ENCODE results near the gene ZNF618.

The ZNF618 gene

GRCh38 chr9:113876151-113876992, at the start of gene ZNF618:
ZNF618 (plus strand) TSS chr9:113876309; CDS start chr9:113876381, 72 bp downstream.
- no peak for DNase-seq

GRCh38 chr9:113828221-113828620, 47.9 kb upstream of the ZNF618 start:
- DNase-seq, result no peak

DNA sequence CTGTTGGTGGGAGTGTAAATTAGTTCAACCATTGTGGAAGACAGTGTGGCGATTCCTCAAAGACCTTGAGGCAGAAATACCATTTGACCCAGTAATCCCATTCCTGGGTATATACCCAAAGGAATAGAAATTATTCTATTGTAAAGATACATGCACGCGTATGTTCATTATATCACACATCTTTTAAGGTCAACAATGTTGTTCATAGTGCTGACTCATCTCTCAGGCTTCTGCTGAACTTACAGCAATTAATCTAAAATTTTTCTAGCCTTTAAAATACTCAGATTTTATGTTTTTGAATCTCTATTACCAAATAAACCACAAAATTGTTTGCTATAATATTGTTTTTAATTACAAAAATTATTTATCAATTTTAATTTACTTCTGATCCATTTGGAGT, 38.8 kb upstream of the ZNF618 start:
- no peak for DNase-seq

DNA sequence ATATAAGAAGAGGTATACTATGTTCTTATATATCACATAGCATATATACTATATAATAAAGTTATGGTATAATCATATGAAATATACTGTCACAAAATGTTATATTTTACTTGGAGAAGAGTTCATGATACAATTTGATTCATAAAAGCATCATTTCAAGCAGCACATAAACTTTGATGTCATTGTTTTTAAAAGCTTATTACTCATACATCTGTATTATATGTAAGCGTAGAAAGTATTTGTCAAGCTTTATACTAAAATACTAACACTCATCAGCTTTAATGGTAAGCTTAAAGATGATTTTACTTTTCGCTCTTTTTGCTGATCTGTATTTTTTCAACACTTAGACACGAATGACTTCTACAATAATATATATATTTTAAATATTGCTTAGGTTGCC, 34.0 kb upstream of the ZNF618 start:
- no peak for DNase-seq

GRCh38 chr9:113844466-113844865, 31.6 kb upstream of the ZNF618 start:
- no peak for DNase-seq

GRCh38 chr9:113851359-113851758, 24.8 kb upstream of the ZNF618 start:
- no peak for DNase-seq

DNA sequence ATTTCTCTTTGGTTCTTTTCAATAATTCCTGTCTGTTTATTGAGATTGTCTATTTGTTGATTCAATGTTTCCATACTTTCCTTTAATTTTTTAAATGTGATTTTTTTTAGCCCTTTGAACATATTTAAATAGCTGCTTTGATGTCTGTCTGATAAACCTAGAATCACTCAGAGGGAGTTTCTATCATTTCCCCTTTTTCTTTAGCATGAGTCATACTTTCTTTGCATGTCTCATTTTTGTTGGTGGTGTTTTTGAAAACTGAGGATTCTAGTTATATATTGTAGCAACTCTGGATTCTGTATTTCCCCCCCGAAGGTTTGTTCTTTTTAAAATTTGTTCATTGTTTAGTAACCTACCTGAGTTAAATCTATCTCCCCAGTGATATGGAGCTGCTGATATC, 24.2 kb upstream of the ZNF618 start:
- no peak for DNase-seq

GRCh38 chr9:113853333-113853732, 22.8 kb upstream of the ZNF618 start:
- no peak for DNase-seq

GRCh38 chr9:113854310-113854709, 21.8 kb upstream of the ZNF618 start:
- DNase-seq, result no peak

DNA sequence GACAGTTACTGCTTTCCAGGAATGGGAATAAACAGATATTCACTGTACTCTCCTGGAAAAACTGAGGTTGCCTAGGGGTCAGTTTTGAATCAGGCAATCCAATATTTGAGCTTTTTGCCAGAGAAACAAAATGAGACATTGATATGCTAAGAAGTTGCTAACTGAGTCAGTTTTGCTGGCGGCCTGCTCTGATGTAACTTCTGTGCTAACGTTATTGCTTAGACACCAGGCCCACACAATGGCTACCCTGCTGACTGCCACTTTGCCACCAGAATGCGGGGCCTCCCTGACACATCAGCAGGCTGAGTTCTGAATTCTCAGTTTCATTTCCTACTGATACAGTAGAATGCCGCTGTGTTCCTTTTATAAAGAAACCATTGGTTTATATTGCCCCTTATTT, 18.2 kb upstream of the ZNF618 start:
- no peak for DNase-seq

GRCh38 chr9:113858282-113858681, 17.8 kb upstream of the ZNF618 start:
- no peak for DNase-seq

DNA sequence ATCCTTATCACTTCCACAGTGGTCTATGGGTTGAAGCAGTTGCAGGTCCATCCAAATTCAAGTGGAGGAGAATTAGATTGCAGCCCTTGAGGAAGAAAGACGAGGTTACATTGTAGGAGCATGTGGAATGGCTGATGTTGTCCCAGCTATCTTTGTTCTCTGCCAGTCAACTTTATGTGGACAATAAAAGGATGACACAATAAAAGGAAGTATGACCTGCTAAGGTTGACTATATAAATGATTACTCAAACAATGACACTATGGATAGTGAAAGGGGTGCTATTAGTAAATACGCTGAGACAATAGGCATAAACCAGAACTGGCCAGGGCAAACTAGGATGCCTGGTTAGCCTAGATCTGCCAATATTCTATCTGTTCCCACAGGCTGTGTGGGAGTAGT, 12.8 kb upstream of the ZNF618 start:
- no peak for DNase-seq

DNA sequence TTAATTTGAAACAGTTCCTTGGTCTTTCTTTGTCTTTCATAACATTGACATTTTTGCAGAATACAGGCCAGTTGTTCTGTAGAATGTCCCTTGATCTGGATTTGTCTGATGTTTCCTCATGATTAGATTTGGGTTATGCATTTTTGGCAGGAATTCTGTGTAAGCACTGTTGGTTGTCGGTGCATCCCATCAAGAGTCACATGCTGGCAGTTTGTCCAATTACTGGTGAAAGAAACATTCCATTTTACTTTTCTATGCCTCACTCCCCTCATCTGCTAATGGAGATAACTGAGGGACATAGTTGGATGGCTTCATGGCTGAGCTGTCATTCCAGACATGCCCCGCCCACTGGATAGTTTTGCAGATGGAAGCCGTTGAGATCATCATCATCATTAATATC, 7.6 kb upstream of the ZNF618 start:
- no peak for DNase-seq

DNA sequence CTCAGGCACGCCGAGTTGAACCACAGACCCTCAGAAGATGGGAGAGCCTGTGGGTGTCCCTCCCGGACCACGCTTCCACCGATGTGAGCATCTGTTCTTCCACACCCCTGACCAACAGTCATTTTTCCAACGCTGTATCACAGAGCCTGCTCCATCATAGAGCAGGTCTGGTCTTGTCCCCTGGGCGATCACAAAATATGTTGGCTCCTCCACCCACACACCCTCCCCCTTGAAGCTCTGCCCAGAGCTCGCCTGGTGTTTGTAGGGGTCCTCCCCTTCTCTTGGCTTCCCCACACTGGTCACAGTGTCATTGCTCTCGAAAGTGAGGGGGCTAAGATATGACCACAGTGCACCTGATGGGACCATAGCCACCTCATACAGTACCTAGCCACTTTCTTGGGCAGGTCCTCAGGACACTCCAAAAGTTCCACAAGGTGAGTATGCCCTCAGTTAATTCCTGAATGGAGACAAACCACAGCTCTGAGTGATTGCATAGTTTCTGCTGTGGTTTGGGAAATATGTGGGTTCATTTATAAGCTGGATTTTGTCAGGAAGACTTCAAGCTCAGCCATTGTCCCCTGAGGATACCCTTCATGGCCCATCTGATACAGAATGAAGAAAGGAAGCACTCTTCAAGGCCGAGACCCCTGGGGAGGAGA, 3.5 kb upstream of the ZNF618 start:
- DNase-seq, result no peak

GRCh38 chr9:113873446-113873845, 2.7 kb upstream of the ZNF618 start:
- no peak for DNase-seq

- no peak for DNase-seq
Observed at GRCh38 chr9:113873926-113874325, 2.2 kb upstream of the ZNF618 start.

DNA sequence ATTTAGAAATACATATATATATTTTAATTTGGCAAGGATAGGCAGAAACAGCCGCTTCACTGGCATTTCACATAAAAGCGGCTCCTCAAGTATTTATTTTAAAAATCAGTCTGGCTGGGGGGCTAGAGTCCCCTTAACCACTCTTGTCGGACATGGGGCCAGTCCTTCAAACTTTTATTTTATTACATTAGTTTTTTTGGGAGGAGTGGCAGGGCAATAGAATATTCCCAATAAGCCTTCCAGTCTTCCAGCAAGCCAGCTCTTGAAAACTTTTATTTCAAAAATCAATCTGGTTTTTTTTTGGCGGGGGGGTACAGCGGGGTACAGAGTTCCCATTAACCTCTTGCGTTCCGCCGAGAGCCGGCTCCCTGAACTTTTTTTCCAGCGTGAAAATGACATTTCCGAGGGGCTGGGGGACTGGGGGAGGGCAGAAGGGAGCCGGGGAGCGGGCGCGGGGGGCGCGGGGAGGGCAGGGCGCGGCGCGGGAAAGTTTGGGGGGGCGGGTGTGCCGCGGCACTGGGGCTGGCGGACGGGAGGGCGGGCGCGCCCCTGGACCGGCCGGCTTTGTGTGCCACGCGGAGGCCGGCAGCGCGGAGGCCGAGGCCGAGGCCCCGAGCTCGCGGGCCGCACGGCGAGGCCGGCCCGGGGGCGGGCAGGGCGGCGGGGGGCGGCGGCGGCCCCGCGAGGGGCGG, 504 bp upstream of the ZNF618 start:
- no peak for DNase-seq

GRCh38 chr9:113876993-113877368, 872 bp downstream of the ZNF618 start:
- no peak for DNase-seq

DNA sequence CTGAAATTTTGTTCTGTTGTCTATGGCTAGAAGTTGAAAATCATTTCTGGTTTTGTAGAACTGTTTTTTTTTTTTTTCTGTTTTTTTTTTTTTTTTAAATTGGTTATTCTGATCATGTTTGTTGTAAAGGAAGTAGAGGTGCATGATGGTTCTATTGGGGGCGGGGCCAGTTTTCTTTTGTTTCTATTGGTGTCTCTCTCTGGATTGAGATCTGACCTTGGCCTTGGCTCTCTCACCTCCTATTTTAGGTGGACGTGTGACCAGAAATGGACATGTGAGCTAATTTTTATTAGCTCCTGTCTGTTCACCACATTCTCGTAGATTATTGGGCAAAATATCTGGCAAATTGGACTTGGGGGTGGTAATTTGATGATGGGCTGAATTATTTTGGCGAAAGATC, 3.2 kb downstream of the ZNF618 start:
- DNase-seq, result no peak

DNA sequence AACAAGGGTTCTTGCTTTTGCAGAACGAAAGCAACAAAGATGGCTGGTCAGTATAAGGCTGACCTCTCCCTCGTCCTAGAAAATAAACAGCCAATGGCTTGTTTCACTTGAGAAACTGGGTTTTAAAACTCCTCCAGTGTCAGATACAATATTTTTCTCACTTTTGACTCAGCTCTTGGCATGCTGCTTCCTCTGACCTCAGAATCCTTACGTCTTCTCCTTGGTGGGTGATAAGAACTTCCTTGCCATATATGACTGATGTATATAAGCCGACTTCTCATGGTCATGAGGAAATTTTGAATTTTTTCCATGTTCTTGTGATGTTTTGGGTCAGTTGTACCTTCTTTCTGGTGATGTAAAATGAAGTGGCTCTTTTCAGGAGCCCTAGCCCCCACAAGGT, 3.8 kb downstream of the ZNF618 start:
- DNase-seq, result no peak

DNA sequence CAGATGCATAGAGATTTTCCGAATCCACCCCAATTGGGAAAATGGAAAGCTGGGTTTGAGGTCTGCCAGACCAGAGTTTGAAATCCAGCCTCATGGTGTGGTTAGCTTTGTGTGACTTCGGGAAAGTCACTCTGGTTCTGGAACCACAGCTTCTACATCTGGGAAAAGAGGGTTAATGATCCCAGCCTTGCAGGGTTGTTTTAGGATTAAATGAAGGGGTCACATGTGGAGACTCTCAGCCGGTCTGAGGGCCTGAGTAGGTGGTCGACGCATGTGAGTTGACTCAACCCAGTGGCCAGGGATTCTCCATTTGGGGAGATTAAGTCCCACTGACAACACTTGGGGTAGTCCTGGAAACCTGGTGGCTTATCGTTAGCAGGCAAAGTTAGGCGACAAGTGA, 6.1 kb downstream of the ZNF618 start:
- DNase-seq, result no peak

DNA sequence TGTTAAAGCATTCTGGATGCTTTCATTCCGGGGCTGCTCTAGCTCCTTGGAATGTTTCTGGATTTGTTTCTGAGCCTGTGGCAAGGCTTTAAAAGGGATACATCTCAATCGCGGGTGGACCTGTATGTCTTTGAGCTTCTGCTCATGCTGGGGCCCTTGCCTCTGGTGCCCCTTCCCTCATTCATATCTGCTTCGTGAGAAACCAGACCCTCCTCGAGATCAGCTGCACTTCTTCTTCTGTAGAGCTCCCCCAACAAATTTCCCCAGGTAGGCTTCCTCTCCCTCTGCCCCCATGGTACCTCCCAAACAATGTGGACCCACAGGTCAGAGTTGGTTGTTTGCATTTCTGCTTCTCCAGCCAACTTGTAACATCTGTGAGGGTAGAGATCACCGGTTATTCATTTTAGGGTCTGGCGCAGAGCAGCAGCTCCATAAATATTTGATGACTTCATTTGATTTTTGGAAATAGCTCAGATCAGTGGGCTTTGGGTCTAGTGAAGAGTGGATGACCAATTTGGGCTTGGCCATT, 6.6 kb downstream of the ZNF618 start:
- DNase-seq, result no peak

DNA sequence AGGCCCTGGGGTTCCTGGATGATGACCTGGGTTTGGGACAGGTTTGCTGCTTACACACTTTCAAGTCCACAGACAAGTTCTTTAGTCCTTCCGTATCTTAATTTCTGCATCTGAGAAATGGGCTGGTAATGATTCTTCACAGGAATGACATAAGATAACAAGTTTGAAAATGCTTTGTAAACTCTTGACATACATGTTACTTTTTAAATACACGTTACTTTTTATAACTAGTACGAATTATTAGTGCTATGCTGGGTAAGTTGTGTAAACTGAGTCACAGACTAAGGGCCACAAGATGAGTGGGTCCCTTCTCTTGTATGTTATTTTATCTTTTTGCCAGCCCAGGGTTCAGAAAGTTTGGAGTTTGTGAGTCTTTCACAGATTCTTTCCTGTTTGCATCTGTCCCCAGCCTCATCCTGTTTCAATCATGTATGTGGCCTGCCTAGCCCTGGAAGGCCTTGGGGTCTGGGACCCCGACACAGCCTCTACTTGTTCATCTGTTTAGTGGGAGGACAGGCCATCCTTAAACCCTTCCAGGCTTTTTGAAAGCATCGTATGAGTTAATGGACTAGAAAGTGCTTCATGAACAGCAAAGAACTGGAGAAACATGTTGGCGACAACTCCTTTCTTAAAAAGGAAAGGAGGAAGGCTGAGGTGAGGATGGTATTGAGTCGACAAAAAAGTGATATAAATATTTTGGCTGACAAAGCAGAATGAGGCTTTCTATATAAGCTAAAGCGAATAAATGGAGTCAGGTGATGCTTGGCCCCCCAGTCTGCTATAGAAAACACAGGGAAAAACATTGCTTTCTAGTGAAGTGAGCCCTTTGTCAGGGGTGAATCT, 9.3 kb downstream of the ZNF618 start:
- DNase-seq, result no peak

Measured in NCI-H1417 treated with DMSO at 0.1 percent for 48 hours (cell line).